T47D (cell line): ENCODE data around the gene SMCHD1.
"Not testable (repeated sequence)": the region's sequence is repeated elsewhere in the genome, so short reads cannot be mapped to it uniquely, and the experiment has no call there.

ENCODE experiments used
- DNase-seq, 2 experiments: peaks; one replicate each; pipeline versions ENCODE4 v3.0.0 to v3.0.0-alpha.2; 2011 to 2012; ENCODE audit warnings: low read depth in 1 of 2, low spot score in 1 of 2
- JUND ChIP-seq: IDR thresholded peaks from 2 replicates; pipeline ENCODE4 v1.6.1; 2012; ENCODE audit warnings: low read depth
- in situ Hi-C: cut with HindIII; loops from 2 replicates; pipeline ENCODE4 v1.10.0; 2016; ENCODE audit warnings: low sequenced_read_pairs, low pct_unique_long_range_greater_than_20kb

The SMCHD1 gene

GRCh38 chr18:2821695-2822094, 166.2 kb downstream of the SMCHD1 start:
- in situ Hi-C loops = no loop called here
- TF ChIP-seq JUND = no peak
- DNase-seq = no peak

- no peak for DNase-seq
- no peak for TF ChIP-seq JUND
- in situ Hi-C loops = no loop called here
These were observed 166.8 kb downstream of the SMCHD1 start for GRCh38 chr18:2822213-2822921.

- in situ Hi-C loops = no loop called here
- DNase-seq = no peak
- no peak for TF ChIP-seq JUND
These were observed 167.7 kb downstream of the SMCHD1 start for GRCh38 chr18:2823202-2823601.

- DNase-seq = no peak
These were observed 168.4 kb downstream of the SMCHD1 start for GRCh38 chr18:2823966-2824365.

GRCh38 chr18:2824865-2825264, 169.3 kb downstream of the SMCHD1 start:
- in situ Hi-C loops = no loop called here
- no peak for TF ChIP-seq JUND
- DNase-seq = peak in 1 of 2 experiments; percentile 62

More at GRCh38 chr18:2823966-2824365, 168.4 kb downstream of the SMCHD1 start:
- in situ Hi-C loops = no loop called here
- TF ChIP-seq JUND = no peak

GRCh38 chr18:2825613-2826175, 170.2 kb downstream of the SMCHD1 start:
- DNase-seq = no peak
- in situ Hi-C loops = no loop called here
- TF ChIP-seq JUND = no peak

GRCh38 chr18:2826581-2826980, 171.1 kb downstream of the SMCHD1 start:
- no peak for TF ChIP-seq JUND
- DNase-seq = no peak
- in situ Hi-C loops = no loop called here

- no peak for TF ChIP-seq JUND
- peak in 1 of 2 experiments; percentile 19 for DNase-seq
- in situ Hi-C loops = no loop called here
These were observed 171.5 kb downstream of the SMCHD1 start for GRCh38 chr18:2827061-2827460.

GRCh38 chr18:2836118-2836517, 180.6 kb downstream of the SMCHD1 start:
- DNase-seq, in situ Hi-C loops: not testable (repeated sequence)

- DNase-seq, in situ Hi-C loops: not testable (repeated sequence)
These were observed 181.8 kb downstream of the SMCHD1 start for GRCh38 chr18:2837290-2837689.

GRCh38 chr18:2839202-2839601, 183.7 kb downstream of the SMCHD1 start:
- no peak for TF ChIP-seq JUND
- DNase-seq = no peak
- in situ Hi-C loops = no loop called here

- TF ChIP-seq JUND = no peak
- DNase-seq = no peak
- in situ Hi-C loops = no loop called here
These were observed 185.0 kb downstream of the SMCHD1 start for GRCh38 chr18:2840521-2840920.

GRCh38 chr18:2843146-2843545, 187.6 kb downstream of the SMCHD1 start:
- in situ Hi-C loops = no loop called here
- TF ChIP-seq JUND = no peak
- DNase-seq = no peak

- in situ Hi-C loops = no loop called here
- DNase-seq = no peak
- no peak for TF ChIP-seq JUND
These were observed 189.6 kb downstream of the SMCHD1 start for GRCh38 chr18:2845172-2845571.
